Testis (tissue), 2 donors: ENCODE results near the gene HYDIN.

ENCODE experiments used
- CTCF ChIP-seq, 3 experiments: fragments of 450-650 bp in 2 of 3; fragments of 200-600 bp in 1 of 3; sonication (generic) in 1 of 3; IDR thresholded peaks; one replicate each; pipeline ENCODE4 v1.5.1; 2016 to 2019; ENCODE audit warnings: antibody characterized with exemption in 3 of 3, mild to moderate bottlenecking in 2 of 3, moderate library complexity in 1 of 3
- POLR2A ChIP-seq: fragments of 450-650 bp; IDR thresholded peaks from one replicate; pipeline ENCODE4 v1.6.1; 2017; ENCODE audit warnings: antibody characterized with exemption, mild to moderate bottlenecking, moderate library complexity

GRCh38 chr16:70804734-70805169 is 425.8 kb downstream of the HYDIN start:
- no peak for TF ChIP-seq CTCF (IDR thresholded peaks at IDR 0.05)
- no peak for TF ChIP-seq POLR2A
